LNCaP clone FGC (cell line): ENCODE measurements around the gene KCNIP3.

Source experiments
- DNase-seq: peaks from one replicate; pipeline ENCODE4 v3.0.0-alpha.2; 2011; ENCODE audit warnings: low read depth
- H3K4me3 ChIP-seq: 2 replicates; pipeline ENCODE4 v1.5.1; 2011; ENCODE audit warnings: mild to moderate bottlenecking, low read depth, low read length, control low read depth
- TF ChIP-seq, protein P1 (sequence below): IDR thresholded peaks from 2 replicates; pipeline ENCODE4 v1.5.1; 2012; ENCODE audit warnings: mild to moderate bottlenecking; ENCODE audit not compliant: control insufficient read depth, insufficient read depth; ENCODE audit errors: extremely low read depth

KCNIP3 gene

GRCh38 chr2:95388091-95388692 is 91.0 kb downstream of the KCNIP3 start:
- DNase-seq = no peak
- H3K4me3 ChIP-seq = no peak overlapping the region
- TF ChIP-seq, protein P1, sequence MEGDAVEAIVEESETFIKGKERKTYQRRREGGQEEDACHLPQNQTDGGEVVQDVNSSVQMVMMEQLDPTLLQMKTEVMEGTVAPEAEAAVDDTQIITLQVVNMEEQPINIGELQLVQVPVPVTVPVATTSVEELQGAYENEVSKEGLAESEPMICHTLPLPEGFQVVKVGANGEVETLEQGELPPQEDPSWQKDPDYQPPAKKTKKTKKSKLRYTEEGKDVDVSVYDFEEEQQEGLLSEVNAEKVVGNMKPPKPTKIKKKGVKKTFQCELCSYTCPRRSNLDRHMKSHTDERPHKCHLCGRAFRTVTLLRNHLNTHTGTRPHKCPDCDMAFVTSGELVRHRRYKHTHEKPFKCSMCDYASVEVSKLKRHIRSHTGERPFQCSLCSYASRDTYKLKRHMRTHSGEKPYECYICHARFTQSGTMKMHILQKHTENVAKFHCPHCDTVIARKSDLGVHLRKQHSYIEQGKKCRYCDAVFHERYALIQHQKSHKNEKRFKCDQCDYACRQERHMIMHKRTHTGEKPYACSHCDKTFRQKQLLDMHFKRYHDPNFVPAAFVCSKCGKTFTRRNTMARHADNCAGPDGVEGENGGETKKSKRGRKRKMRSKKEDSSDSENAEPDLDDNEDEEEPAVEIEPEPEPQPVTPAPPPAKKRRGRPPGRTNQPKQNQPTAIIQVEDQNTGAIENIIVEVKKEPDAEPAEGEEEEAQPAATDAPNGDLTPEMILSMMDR = no peak

- TF ChIP-seq, protein P1 = no peak
- DNase-seq = no peak
- H3K4me3 ChIP-seq = no peak overlapping the region
Observed at GRCh38 chr2:95388856-95389244, 91.7 kb downstream of the KCNIP3 start.

DNA sequence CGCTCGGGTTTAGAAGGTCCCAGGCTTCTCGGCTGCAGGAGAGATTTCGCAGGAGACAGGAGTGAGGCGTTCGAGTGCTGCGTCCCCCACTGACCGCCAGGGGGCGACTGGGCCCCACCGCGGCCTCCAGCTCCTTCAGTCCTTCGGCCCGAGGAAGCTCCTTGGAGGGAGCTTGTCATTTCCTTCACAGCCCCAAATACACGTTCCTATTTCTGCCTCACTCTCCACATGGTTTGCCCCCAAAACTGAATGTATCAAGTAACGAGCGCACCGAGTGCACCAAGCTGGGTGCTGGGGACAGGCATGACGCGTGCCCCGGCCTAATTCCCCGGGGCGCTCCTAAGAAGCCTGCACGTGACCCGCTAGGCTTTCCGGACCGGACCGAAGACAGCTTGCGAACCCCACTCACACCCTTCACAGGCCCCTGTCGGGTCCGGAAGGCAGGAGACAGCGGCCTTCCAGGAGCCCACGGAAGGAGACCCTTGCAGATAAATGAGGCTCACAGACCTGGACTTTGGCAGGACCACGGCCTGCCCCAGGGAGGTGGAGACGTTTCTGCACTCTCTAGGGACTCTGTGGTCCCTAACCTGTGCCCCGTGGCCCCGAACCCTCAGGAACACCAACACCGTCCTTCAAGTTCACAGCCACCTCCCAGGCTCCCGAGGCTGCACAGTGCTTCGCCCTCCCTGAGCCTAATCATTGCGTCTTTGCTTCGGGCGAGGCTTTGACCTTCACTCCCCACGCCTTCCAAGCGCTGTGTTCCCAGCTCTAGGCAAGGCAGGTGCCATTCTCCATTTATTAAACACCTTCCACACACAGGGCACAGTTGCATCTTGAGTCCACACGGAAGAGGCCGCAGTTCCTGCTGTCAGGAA is 92.3 kb downstream of the KCNIP3 start:
- DNase-seq = no peak
- TF ChIP-seq, protein P1 = peak; percentile 83
- H3K4me3 ChIP-seq = no peak overlapping the region

DNA sequence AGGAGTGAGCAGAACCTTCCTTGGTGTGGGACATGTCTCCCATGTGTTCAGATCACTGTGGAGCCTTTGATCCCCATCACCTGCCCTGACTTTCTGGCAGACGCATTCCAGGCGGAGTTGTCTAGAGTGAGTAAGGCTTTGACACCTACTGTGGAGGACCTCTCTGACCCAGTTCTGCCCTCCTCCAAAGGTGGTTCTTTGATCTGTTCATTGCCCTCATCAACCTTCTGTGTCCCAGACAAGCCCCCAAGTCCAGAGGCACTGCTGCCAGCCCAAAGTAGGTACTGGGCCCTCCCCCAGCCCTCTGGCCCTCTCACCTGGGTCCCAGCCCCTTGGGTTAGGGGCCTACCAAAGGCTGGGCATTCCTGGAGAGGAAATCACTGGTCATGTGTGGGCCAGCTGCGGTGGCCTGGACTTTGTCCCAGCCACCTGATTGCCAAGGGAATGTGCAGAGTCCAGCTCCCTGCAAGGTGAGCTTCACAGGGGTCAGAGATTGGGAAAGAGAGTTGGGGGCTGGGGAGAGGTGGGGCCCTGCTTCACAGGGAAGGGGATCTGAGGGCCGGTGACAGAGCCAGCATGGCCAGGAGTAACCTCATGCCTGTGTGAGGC is 93.2 kb downstream of the KCNIP3 start:
- TF ChIP-seq, protein P1 = no peak
- DNase-seq = no peak
- H3K4me3 ChIP-seq = no peak overlapping the region

- DNase-seq = no peak
- TF ChIP-seq, protein P1 = no peak
- H3K4me3 ChIP-seq = no peak overlapping the region
Observed at GRCh38 chr2:95390881-95391321, 93.8 kb downstream of the KCNIP3 start.

- no peak for DNase-seq
- no peak overlapping the region for H3K4me3 ChIP-seq
- TF ChIP-seq, protein P1 = no peak
Observed at GRCh38 chr2:95391641-95392310, 94.6 kb downstream of the KCNIP3 start.
